HepG2 (cell line): ENCODE data around the gene CLN6. TPM values are rescaled to one million over a fixed set of nuclear protein-coding genes. Genes with fewer than 3 reads are reported as not detected.

Source experiments
- BORCS8-MEF2B ChIP-seq: sonication (generic); formaldehyde crosslinking; IDR thresholded peaks from 2 replicates; pipeline ENCODE4 v1.8.0; 2022; ENCODE audit warnings: mild to moderate bottlenecking, missing genetic modification reagents
- FOXC1 ChIP-seq: sonication (generic); formaldehyde crosslinking; IDR thresholded peaks from 2 replicates; pipeline ENCODE4 v1.8.0; 2022; ENCODE audit warnings: mild to moderate bottlenecking, missing genetic modification reagents, borderline replicate concordance
- HOXA3 ChIP-seq: sonication (generic); formaldehyde crosslinking; IDR thresholded peaks from 2 replicates; pipeline ENCODE4 v1.5.0; 2020; ENCODE audit warnings: missing genetic modification reagents
- JUND ChIP-seq: sonication (generic); formaldehyde crosslinking; IDR thresholded peaks from 2 replicates; pipeline ENCODE4 v1.8.0; 2022; ENCODE audit warnings: mild to moderate bottlenecking, missing genetic modification reagents
- KLF6 ChIP-seq: IDR thresholded peaks from 2 replicates; pipeline ENCODE4 v1.8.0; 2016; ENCODE audit warnings: missing biosample characterization, missing genetic modification reagents
- MXI1 ChIP-seq: IDR thresholded peaks from 3 replicates; pipeline ENCODE4 v1.6.1; 2012; ENCODE audit warnings: low read depth, low read length, inconsistent platforms, borderline replicate concordance
- NR2F6 ChIP-seq, 2 experiments: IDR thresholded peaks; 2 replicates each; pipeline ENCODE4 v1.6.1; 2016; ENCODE audit warnings: antibody characterized with exemption in 1 of 2, mild to moderate bottlenecking in 1 of 2
- POLR2A ChIP-seq, 2 experiments: IDR thresholded peaks; 2 replicates each; pipeline ENCODE4 v1.6.1; 2011; ENCODE audit warnings: low read depth in 2 of 2, low read length in 2 of 2, mild to moderate bottlenecking in 1 of 2, moderate library complexity in 1 of 2; ENCODE audit not compliant: insufficient read depth in 1 of 2
- REST ChIP-seq, 2 experiments: IDR thresholded peaks; 2 replicates each; pipeline ENCODE4 v1.6.1; 2011 to 2012; ENCODE audit warnings: low read length in 2 of 2, borderline replicate concordance in 1 of 2, low read depth in 1 of 2, mild to moderate bottlenecking in 1 of 2, moderate library complexity in 1 of 2
- SRSF9 ChIP-seq: fragments of 200-400 bp; formaldehyde crosslinking; IDR thresholded peaks from 2 replicates; pipeline ENCODE4 v1.6.1; 2018; ENCODE audit warnings: borderline replicate concordance, mild to moderate bottlenecking, low read depth, low read length; ENCODE audit not compliant: insufficient read depth, poor library complexity, severe bottlenecking
- TBL1XR1 ChIP-seq: fragments of 150-350 bp; IDR thresholded peaks from 2 replicates; pipeline ENCODE4 v1.6.1; 2014; ENCODE audit warnings: borderline replicate concordance, low read length; ENCODE audit not compliant: partially characterized antibody
- TFE3 ChIP-seq: IDR thresholded peaks from 2 replicates; pipeline ENCODE4 v1.6.1; 2016
- TGIF2 ChIP-seq: IDR thresholded peaks from 2 replicates; pipeline ENCODE4 v1.6.1; 2016; ENCODE audit warnings: control low read depth, missing compliant biosample characterization
- ZNF546 ChIP-seq: sonication (generic); formaldehyde crosslinking; conservative IDR thresholded peaks from 2 replicates; pipeline ENCODE4 v1.8.1; 2023; ENCODE audit warnings: mild to moderate bottlenecking, missing genetic modification reagents
- ZNF572 ChIP-seq: sonication (generic); formaldehyde crosslinking; IDR thresholded peaks from 2 replicates; pipeline ENCODE4 v1.5.1; 2020; ENCODE audit warnings: mild to moderate bottlenecking, missing genetic modification reagents
- ZNF724P ChIP-seq: sonication (generic); formaldehyde crosslinking; IDR thresholded peaks from 2 replicates; pipeline ENCODE4 v1.8.0; 2022; ENCODE audit warnings: missing genetic modification reagents, borderline replicate concordance
- ZNF878 ChIP-seq: sonication (generic); formaldehyde crosslinking; IDR thresholded peaks from 2 replicates; pipeline ENCODE4 v1.8.1; 2023; ENCODE audit warnings: mild to moderate bottlenecking, missing genetic modification reagents, moderate library complexity
- polyA plus RNA-seq, 8 experiments: library from polyadenylated mRNA; depleted of rRNA in 3 of 8; stranded (reverse) in 7 of 8; unstranded in 1 of 8; fragments of >200 nt; fragmentation: Illumina TruSeq in 4 of 8; extraction: Trizol in 4 of 8; gene quantifications; 2 replicates each; pipeline versions ENCODE4 v1.2.1 to v1.2.3, GENCODE V29; 2011 to 2016; ENCODE audit warnings: low read depth in 4 of 8, missing spikeins in 1 of 8, mixed read lengths in 1 of 8; ENCODE audit not compliant: insufficient read depth in 1 of 8
- total RNA-seq, 5 experiments: library from RNA; depleted of rRNA; stranded (reverse); fragments of >200 nt; fragmentation: Illumina TruSeq; extraction: Trizol; gene quantifications; 2 replicates each; pipeline ENCODE4 v1.2.3, GENCODE V29; 2016; ENCODE audit warnings: low read depth in 1 of 5
- TF ChIP-seq, protein P1 (sequence below): sonication (generic); formaldehyde crosslinking; IDR thresholded peaks from 2 replicates; pipeline ENCODE4 v1.8.1; 2023; ENCODE audit warnings: mild to moderate bottlenecking, inconsistent platforms, moderate library complexity, missing genetic modification reagents, borderline replicate concordance
- TF ChIP-seq, protein P2 (sequence below): IDR thresholded peaks from 2 replicates; pipeline ENCODE4 v1.6.1; 2016; ENCODE audit warnings: low read depth, control low read depth
- TF ChIP-seq, protein P3 (sequence below): IDR thresholded peaks from 2 replicates; pipeline ENCODE4 v1.6.1; 2016; ENCODE audit warnings: low read depth

Gene CLN6
- total and polyA plus RNA-seq, 2 of the 13 experiments (the other 11 are each of a cell fraction or from before 2014, with no cell fraction given) = 24.9 to 27.1 TPM

DNA sequence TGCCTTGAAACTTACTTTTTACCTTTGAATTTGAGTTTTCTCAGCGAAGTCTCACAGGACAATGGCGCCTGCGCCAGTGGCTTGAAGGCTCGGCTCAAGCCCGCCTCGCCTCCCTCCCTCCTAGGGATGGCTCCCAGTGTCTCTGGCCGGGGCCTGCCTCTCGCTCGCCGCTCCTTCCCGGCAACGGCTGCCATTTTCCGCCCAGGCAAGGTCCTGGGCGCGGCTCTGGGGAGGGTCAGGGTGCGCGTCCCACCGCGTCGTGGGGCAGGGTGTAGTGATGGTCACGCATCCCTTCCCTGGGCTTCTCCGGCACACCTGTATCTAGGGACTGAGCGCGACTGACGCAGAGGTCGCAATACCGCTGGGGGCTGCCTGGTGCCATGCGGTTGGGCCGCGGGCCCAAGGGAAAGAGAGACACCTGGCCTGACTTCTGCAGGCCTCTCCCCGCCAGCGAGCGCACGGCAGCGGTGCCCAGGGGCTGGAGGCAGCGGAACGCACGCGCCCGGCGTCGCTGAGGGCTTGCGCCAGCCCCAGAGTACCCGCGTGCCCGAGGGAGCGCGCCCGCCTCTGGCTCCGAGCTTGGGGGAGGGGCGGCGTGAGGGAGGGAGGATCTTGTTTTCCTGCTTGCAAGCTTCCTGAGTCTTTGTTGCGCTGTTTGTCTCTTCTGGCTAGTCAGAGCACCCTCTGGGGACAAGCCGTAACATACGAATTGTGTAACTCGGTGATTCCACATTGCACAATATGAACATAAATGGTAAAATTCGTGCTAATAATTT lies 27.3 kb upstream of the CLN6 start (continued):
- TF ChIP-seq, protein P1, sequence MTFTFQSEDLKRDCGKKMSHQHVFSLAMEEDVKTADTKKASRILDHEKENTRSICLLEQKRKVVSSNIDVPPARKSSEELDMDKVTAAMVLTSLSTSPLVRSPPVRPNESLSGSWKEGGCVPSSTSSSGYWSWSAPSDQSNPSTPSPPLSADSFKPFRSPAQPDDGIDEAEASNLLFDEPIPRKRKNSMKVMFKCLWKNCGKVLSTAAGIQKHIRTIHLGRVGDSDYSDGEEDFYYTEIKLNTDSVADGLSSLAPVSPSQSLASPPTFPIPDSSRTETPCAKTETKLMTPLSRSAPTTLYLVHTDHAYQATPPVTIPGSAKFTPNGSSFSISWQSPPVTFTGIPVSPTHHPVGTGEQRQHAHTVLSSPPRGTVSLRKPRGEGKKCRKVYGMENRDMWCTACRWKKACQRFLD (CRISPR knock-in tag) = no peak
- TF ChIP-seq KLF6 (CRISPR knock-in tag) = no peak
- 0 out of 2 replicates have a peak, but pooled peaks have one; percentile 40 for TF ChIP-seq FOXC1 (CRISPR knock-in tag)
- peak; percentile 39; the same call in 1 of the 2 replicates for TF ChIP-seq JUND (CRISPR knock-in tag)
- no peak for TF ChIP-seq TGIF2 (CRISPR knock-in tag)
- no peak for TF ChIP-seq MXI1
- TF ChIP-seq ZNF878 (CRISPR knock-in tag) = no peak
- no peak for TF ChIP-seq POLR2A (IDR thresholded peaks at IDR 0.05; ENCODE audit: insufficient read depth in 1 of 2, low read depth in 2 of 2, low read length in 2 of 2)
- no peak for TF ChIP-seq NR2F6 (IDR thresholded peaks at IDR 0.05)
- 0 out of 2 replicates have a peak, but pooled peaks have one; percentile 5 for TF ChIP-seq NR2F6 (CRISPR knock-in tag; IDR thresholded peaks at IDR 0.05)
- TF ChIP-seq HOXA3 (CRISPR knock-in tag) = peak; percentile 69
- no peak; the same call in 1 of the 2 replicates for TF ChIP-seq BORCS8-MEF2B (CRISPR knock-in tag)
- TF ChIP-seq TFE3 (CRISPR knock-in tag) = no peak
- no peak for TF ChIP-seq SRSF9
- TF ChIP-seq, protein P2, sequence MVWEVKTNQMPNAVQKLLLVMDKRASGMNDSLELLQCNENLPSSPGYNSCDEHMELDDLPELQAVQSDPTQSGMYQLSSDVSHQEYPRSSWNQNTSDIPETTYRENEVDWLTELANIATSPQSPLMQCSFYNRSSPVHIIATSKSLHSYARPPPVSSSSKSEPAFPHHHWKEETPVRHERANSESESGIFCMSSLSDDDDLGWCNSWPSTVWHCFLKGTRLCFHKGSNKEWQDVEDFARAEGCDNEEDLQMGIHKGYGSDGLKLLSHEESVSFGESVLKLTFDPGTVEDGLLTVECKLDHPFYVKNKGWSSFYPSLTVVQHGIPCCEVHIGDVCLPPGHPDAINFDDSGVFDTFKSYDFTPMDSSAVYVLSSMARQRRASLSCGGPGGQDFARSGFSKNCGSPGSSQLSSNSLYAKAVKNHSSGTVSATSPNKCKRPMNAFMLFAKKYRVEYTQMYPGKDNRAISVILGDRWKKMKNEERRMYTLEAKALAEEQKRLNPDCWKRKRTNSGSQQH (CRISPR knock-in tag) = 0 out of 2 replicates have a peak, but pooled peaks have one; percentile 30
- TF ChIP-seq, protein P3, sequence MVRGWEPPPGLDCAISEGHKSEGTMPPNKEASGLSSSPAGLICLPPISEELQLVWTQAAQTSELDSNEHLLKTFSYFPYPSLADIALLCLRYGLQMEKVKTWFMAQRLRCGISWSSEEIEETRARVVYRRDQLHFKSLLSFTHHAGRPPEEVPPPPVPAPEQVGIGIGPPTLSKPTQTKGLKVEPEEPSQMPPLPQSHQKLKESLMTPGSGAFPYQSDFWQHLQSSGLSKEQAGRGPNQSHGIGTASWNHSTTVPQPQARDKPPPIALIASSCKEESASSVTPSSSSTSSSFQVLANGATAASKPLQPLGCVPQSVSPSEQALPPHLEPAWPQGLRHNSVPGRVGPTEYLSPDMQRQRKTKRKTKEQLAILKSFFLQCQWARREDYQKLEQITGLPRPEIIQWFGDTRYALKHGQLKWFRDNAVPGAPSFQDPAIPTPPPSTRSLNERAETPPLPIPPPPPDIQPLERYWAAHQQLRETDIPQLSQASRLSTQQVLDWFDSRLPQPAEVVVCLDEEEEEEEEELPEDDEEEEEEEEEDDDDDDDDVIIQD (CRISPR knock-in tag) = no peak
- TF ChIP-seq TBL1XR1 = no peak
- TF ChIP-seq REST (IDR thresholded peaks at IDR 0.05; ENCODE audit: borderline replicate concordance in 1 of 2, low read depth in 1 of 2, low read length in 2 of 2) = no peak
- no peak for TF ChIP-seq ZNF572 (CRISPR knock-in tag)
- TF ChIP-seq ZNF546 = peak; percentile 58; the same call in 1 of the 2 replicates
- TF ChIP-seq ZNF724P (CRISPR knock-in tag) = no peak
